ENCODE data around the gene IKZF2. TPM values are rescaled to one million over a fixed set of nuclear protein-coding genes. Genes with fewer than 3 reads are reported as not detected.

Gene IKZF2
- total RNA-seq, 1 experiment from 2014 or later = 1.6 TPM

DNA sequence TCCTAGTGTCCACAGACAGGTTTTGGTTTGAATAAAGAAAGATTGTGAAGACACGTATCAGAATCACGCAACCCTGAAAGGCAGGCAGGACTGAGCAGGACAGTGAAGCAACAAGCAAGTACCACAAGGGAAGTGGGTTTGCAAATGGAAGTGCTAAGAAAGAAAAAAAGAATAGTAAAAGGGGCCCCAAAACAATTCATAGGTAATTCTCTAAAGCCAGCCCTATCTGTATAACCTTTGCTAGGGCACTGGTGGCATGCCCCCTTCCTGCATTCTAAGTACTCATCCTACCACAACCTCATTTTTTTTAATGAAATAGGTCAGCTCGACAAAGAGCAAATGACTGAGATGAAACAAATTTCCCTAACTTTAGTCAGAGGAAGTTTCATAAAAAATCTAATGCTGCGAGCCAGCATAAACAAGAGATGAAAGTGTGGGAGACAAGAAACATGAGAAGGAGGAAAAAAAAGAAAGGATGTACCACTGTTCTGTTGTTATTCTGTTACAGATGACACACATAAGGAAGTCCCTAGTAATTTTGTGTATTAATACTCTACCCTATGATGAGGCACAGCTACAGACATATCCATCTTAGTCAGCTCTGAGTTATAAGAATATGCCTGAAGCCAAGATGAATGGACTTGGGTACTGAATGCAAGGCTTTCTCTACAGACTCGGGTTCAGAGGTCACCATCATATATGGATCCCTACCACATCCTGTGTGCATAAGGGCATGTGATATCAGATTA lies 32.2 kb downstream of the IKZF2 start:
- Histone ChIP-seq H4K20me1 (ENCODE audit: insufficient read depth) (no peaks in the 10 kb centered on the region), H3K27ac (ENCODE audit: low read depth, low read length) (no peak overlapping the region), H3K9me2 (ENCODE audit: insufficient read depth) (no peaks in the 10 kb centered on the region), H3K4me2 (ENCODE audit: low read length) (no peak overlapping the region), H2AFZ (ENCODE audit: low read depth, low read length, poor library complexity, severe bottlenecking) (no peak overlapping the region), H3K4me1 (ENCODE audit: control insufficient read depth in 1 of 2, insufficient read depth in 2 of 2, low read length in 2 of 2) (no peaks in the 10 kb centered on the region), H3K4me3 (replicated peaks in 1 of 2; ENCODE audit: low read depth in 1 of 2, low read length in 2 of 2) (no peak overlapping the region), H3K9me3 (ENCODE audit: control insufficient read depth in 1 of 2, insufficient read depth in 1 of 2, low read depth in 1 of 2, low read length in 2 of 2) (no peaks in the 10 kb centered on the region), H3K9ac (ENCODE audit: low read length) (no peak overlapping the region), H3K36me3 (ENCODE audit: control insufficient read depth in 1 of 2, insufficient read depth in 2 of 2, low read length in 2 of 2) (no peaks in the 10 kb centered on the region), H3K79me2 (ENCODE audit: insufficient read depth, low read length) (no peaks in the 10 kb centered on the region), H3K27me3 (ENCODE audit: insufficient read depth, low read length) (no peaks in the 10 kb centered on the region)
- ATAC-seq (no peak), DNase-seq (ENCODE audit: low read depth, low spot score) (no peak)
- ChIA-PET POLR2A (no interaction called here), RAD21 (ENCODE audit: low non-redundant PET in 1 of 2, low total read pairs in 2 of 2, uncharacterized antibody in 2 of 2, unreplicated experiment in 2 of 2) (no interaction called here), CTCF (no interaction called here)
- TF ChIP-seq EZH2phosphoT487 (IDR thresholded peaks at IDR 0.05; ENCODE audit: borderline replicate concordance) (no peak), RAD21 (IDR thresholded peaks at IDR 0.05; ENCODE audit: low read depth) (no peak), EGR1 (IDR thresholded peaks at IDR 0.05; ENCODE audit: low read depth) (no peak), SP1 (IDR thresholded peaks at IDR 0.05; ENCODE audit: low read depth) (no peak), SIN3A (IDR thresholded peaks at IDR 0.05; ENCODE audit: low read depth) (no peak), JUND (IDR thresholded peaks at IDR 0.05) (no peak), YY1 (IDR thresholded peaks at IDR 0.05; ENCODE audit: extremely low read depth, insufficient replicate concordance, low read depth, low read length) (no peak), CBX3 (IDR thresholded peaks at IDR 0.05; ENCODE audit: low read depth) (no peak), SRF (IDR thresholded peaks at IDR 0.05; ENCODE audit: low read depth) (no peak), ATF3 (IDR thresholded peaks at IDR 0.05) (no peak), ZFX (IDR thresholded peaks at IDR 0.05) (no peak), FOSL1 (IDR thresholded peaks at IDR 0.05; ENCODE audit: low read depth) (no peak), CEBPB (IDR thresholded peaks at IDR 0.05; ENCODE audit: low read depth) (no peak), EZH2 (IDR thresholded peaks at IDR 0.05) (no peak), MAX (IDR thresholded peaks at IDR 0.05) (no peak), CTCF (IDR thresholded peaks at IDR 0.05 in 2 of 3, conservative IDR thresholded peaks at IDR 0.05 in 1 of 3; ENCODE audit: borderline replicate concordance in 1 of 3, insufficient read depth in 1 of 3, low read depth in 2 of 3, low read length in 2 of 3) (no peak), TCF7L2 (IDR thresholded peaks at IDR 0.05; ENCODE audit: borderline replicate concordance, extremely low read depth, insufficient read depth, insufficient read length) (no peak)
- TF ChIP-seq, protein P1, sequence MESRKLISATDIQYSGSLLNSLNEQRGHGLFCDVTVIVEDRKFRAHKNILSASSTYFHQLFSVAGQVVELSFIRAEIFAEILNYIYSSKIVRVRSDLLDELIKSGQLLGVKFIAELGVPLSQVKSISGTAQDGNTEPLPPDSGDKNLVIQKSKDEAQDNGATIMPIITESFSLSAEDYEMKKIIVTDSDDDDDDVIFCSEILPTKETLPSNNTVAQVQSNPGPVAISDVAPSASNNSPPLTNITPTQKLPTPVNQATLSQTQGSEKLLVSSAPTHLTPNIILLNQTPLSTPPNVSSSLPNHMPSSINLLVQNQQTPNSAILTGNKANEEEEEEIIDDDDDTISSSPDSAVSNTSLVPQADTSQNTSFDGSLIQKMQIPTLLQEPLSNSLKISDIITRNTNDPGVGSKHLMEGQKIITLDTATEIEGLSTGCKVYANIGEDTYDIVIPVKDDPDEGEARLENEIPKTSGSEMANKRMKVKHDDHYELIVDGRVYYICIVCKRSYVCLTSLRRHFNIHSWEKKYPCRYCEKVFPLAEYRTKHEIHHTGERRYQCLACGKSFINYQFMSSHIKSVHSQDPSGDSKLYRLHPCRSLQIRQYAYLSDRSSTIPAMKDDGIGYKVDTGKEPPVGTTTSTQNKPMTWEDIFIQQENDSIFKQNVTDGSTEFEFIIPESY (IDR thresholded peaks at IDR 0.05; ENCODE audit: extremely low read depth, insufficient replicate concordance, low read length) = no peak
- TF ChIP-seq, protein P2, sequence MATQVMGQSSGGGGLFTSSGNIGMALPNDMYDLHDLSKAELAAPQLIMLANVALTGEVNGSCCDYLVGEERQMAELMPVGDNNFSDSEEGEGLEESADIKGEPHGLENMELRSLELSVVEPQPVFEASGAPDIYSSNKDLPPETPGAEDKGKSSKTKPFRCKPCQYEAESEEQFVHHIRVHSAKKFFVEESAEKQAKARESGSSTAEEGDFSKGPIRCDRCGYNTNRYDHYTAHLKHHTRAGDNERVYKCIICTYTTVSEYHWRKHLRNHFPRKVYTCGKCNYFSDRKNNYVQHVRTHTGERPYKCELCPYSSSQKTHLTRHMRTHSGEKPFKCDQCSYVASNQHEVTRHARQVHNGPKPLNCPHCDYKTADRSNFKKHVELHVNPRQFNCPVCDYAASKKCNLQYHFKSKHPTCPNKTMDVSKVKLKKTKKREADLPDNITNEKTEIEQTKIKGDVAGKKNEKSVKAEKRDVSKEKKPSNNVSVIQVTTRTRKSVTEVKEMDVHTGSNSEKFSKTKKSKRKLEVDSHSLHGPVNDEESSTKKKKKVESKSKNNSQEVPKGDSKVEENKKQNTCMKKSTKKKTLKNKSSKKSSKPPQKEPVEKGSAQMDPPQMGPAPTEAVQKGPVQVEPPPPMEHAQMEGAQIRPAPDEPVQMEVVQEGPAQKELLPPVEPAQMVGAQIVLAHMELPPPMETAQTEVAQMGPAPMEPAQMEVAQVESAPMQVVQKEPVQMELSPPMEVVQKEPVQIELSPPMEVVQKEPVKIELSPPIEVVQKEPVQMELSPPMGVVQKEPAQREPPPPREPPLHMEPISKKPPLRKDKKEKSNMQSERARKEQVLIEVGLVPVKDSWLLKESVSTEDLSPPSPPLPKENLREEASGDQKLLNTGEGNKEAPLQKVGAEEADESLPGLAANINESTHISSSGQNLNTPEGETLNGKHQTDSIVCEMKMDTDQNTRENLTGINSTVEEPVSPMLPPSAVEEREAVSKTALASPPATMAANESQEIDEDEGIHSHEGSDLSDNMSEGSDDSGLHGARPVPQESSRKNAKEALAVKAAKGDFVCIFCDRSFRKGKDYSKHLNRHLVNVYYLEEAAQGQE (IDR thresholded peaks at IDR 0.05; ENCODE audit: low read depth) = no peak
- intact Hi-C loops (cut with micrococcal nuclease) = no loop called here
- BruUV-seq (replicated peaks) = no TSS peak
